UCSD-AML1 (cell line): ENCODE measurements around the gene C10orf120.

ENCODE experiments used
- DNase-seq: peaks from one replicate; lab custom pipeline; 2025; ENCODE audit not compliant: unreplicated experiment; lab: John Stamatoyannopoulos, UW

The C10orf120 gene

DNA sequence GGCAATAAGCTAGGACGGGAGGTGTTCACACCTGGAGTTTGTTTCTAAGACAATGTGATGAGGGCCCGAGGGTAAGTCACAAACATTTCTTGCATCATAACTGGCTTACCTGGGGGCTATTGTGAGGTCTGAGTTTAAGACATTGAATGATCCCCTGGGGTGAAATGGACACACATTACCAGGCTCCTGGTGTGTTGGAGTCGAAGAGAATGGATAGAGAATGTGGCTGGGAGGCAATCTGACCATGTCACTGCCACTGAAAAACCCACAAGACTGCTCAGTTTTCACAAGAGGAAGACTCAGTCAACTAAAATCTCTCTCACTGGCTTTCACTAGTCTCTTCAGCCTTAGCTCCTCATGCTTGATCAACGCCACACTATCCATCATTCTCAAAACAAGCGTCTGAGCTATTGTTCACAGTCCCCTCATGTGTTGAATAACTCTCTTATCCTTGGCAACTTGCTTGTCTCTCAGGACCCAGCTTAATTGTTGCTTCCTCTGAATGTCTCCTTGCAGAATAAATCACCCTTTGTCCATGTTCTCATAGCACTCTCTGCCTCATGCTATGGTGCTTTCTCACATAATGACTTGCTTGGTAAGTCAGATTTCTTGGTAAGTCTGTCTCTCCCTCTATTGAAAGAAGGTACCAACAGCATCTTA is at the start of gene C10orf120:
Gene C10orf120 (minus strand): TSS at position 51 of the 660 bp plus-strand sequence. CDS start 56 bp downstream, outside the sequence.
- DNase-seq: no peak

- no peak for DNase-seq
Measured at GRCh38 chr10:122748496-122748895, 48.9 kb upstream of the C10orf120 start.

DNA sequence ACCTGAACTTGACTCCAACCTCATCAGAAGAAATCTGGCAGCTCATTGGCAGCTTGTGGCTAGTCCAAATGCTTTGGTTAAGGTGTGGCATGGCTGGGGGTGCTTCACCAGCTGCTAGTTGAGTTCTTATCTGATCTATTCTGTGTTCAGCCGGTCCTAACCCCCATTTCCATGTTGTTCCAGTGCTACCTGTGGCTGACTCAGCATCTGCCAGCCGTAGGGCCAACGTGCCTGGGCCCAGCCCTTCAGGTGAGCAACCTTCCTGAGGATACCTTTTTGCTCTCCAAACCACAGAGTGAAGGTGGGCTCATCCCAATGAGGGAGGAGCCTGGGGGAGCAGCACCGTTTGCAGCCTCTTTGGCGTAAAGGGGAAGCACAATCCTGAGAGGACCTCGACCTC is 46.8 kb upstream of the C10orf120 start:
- no peak for DNase-seq

- no peak for DNase-seq
Measured at GRCh38 chr10:122744257-122744656, 44.6 kb upstream of the C10orf120 start.

- no peak for DNase-seq
Measured at GRCh38 chr10:122740640-122741039, 41.0 kb upstream of the C10orf120 start.

- no peak for DNase-seq
Measured at GRCh38 chr10:122738031-122738430, 38.4 kb upstream of the C10orf120 start.

GRCh38 chr10:122733931-122734665 is 34.5 kb upstream of the C10orf120 start:
- no peak for DNase-seq

GRCh38 chr10:122733443-122733842 is 33.8 kb upstream of the C10orf120 start:
- DNase-seq: no peak

GRCh38 chr10:122730238-122730637 is 30.6 kb upstream of the C10orf120 start:
- no peak for DNase-seq

GRCh38 chr10:122729126-122729525 is 29.5 kb upstream of the C10orf120 start:
- DNase-seq: no peak

GRCh38 chr10:122727426-122727825 is 27.8 kb upstream of the C10orf120 start:
- no peak for DNase-seq

- no peak for DNase-seq
Measured at GRCh38 chr10:122725768-122726167, 26.1 kb upstream of the C10orf120 start.

DNA sequence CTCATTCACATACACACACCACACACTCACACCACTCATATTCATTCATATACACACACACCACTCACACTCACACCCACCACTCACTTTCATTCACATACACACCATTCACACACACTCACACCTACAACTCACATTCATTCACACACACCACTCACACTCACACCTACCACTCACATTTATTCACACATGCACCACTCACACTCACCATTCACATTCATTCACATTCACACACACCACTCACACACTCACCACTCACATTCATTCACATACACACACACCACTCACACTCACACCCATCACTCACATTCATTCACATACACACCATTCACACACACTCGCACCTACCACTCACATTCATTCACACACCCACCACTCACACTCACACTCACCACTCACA is 25.4 kb upstream of the C10orf120 start:
- DNase-seq: no peak

DNA sequence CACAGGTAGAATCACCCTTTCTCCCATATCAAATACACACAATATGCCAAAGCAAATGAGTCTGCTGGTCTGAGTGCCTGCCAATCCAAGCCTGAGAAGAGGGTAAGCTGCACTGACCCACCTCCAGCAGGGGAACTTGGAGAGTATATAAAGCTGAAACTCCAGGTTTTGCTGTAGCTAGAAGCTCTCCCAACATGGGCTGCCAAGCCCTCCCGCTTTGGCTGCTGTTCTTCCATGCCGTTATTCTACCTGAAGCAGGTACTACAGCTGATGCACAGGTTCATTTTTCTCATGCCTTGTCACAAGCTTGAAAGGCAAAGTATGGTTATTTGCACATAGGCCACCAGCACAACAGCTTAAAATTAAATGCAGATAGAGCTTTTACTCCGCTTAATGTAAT is 21.5 kb upstream of the C10orf120 start:
- no peak for DNase-seq

DNA sequence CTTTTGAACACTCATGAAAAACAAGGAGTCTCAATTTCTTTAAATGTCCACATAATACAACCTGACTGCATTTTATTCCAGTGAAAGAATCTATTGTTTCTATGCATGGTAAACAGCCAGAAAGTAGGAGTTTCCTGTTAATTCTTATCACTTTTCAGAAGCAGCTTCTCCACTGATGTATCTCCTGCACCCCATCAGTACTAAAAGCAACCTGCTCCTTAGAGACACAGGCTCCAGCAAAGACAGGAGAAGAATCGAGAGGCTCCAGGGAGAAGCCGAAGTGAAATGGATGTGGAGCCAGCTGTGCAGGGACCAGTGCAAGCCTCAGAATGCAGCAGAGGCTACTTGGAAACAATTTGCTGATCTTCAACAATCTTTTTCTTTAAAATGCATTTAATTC is 16.4 kb upstream of the C10orf120 start:
- DNase-seq: no peak

- DNase-seq: no peak
Measured at GRCh38 chr10:122715576-122715975, 15.9 kb upstream of the C10orf120 start.

GRCh38 chr10:122713091-122713885 is 13.6 kb upstream of the C10orf120 start:
- no peak for DNase-seq

GRCh38 chr10:122710576-122710975 is 10.9 kb upstream of the C10orf120 start:
- DNase-seq: no peak

GRCh38 chr10:122709971-122710370 is 10.3 kb upstream of the C10orf120 start:
- no peak for DNase-seq

- DNase-seq: no peak
Measured at GRCh38 chr10:122707535-122707934, 7.9 kb upstream of the C10orf120 start.

- no peak for DNase-seq
Measured at GRCh38 chr10:122706947-122707346, 7.3 kb upstream of the C10orf120 start.

DNA sequence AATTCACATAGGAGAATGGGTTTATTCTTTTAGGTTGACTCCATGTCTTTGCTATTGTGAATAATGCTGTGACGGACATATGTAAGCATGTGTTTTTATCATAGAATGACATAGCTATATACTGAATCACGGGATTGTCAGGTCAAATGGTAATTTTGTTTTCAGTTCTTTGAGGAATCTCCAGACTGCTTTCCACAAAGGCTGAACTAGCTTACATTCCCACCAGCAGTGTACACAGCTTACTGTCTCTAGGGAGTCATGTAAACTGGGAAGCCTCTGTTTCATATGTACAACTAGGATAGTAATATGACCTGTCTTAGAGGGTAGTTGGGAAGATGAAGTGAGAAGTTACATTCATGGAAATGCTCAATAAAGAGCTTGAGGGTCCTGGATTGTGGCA is 6.8 kb upstream of the C10orf120 start:
- DNase-seq: no peak
